Measurements from ENCODE around the gene PRR27.
"Not testable (repeated sequence)": the region's sequence is repeated elsewhere in the genome, so short reads cannot be mapped to it uniquely, and the experiment has no call there.

Gene PRR27

DNA sequence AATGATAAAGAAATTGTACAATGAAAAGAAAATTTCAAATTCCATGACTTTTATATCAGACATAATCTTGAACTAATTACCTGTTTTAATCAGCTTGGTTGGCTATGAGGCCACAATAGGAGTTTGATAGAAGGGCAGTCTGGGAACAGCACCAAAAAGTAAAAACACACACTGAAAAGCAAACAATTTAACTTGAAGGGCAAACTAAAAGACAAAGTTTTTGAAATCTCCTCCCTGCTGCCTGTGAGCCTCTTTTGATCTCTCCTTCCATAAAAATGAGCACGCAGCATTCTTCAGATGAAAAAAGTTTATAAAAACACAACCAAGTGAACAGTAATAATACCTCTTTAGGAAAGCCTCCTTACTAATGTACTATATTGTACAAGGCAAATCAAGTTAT, 49.6 kb downstream of the PRR27 start:
- DNase-seq, result no peak

DNA sequence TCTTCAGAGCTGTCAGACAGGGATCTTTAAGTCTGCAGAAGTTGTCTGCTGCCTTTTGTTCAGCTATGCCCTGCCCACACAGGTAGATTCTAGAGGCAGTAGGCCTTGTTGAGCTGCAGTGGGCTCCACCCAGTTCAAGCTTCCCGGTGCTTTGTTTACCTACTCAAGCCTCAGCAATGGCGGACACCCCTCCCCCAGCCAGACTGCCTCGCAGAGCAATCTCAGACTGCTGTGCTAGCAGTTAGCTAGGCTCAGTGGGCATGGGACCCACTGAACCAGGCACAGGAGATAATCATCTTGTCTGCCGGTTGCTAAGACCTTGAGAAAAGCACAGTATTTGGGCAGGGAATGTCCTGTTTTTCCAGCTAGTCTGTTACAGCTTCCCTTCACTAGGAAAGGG, 58.7 kb downstream of the PRR27 start:
- not testable (repeated sequence) for DNase-seq
